Brain microvascular endothelial cell (primary cell): ENCODE results near the gene RALGAPA2.

Experiments
- DNase-seq: peaks from one replicate; pipeline ENCODE4 v3.0.0-alpha.2; 2020
- H3K27ac ChIP-seq: fragments of 250-450 bp; sonication (Bioruptor Pico); 2 replicates; pipeline ENCODE4 v1.5.1; 2020; ENCODE audit warnings: mild to moderate bottlenecking, moderate library complexity
- H3K27me3 ChIP-seq: fragments of 250-450 bp; sonication (Bioruptor Pico); replicated peaks from 2 replicates; pipeline ENCODE4 v1.5.1; 2020; ENCODE audit warnings: mild to moderate bottlenecking
- H3K36me3 ChIP-seq: fragments of 250-450 bp; sonication (Bioruptor Pico); replicated peaks from 2 replicates; pipeline ENCODE4 v1.5.1; 2020; ENCODE audit warnings: mild to moderate bottlenecking
- H3K4me3 ChIP-seq: 2 replicates; pipeline ENCODE4 v1.5.1; 2011; ENCODE audit warnings: low read depth, mild to moderate bottlenecking, control low read depth, low read length, moderate library complexity
- in situ Hi-C: cut with HindIII; loops from 2 replicates; pipeline ENCODE4 v1.10.0; 2017; ENCODE audit warnings: low sequenced_read_pairs, low pct_ligation_motif_present
- TF ChIP-seq, protein P1 (sequence below): IDR thresholded peaks from 2 replicates; pipeline ENCODE4 v1.5.1; 2011; ENCODE audit warnings: low read depth, mild to moderate bottlenecking, moderate library complexity, low read length, control low read depth, inconsistent platforms; ENCODE audit errors: missing control alignments

The RALGAPA2 gene

DNA sequence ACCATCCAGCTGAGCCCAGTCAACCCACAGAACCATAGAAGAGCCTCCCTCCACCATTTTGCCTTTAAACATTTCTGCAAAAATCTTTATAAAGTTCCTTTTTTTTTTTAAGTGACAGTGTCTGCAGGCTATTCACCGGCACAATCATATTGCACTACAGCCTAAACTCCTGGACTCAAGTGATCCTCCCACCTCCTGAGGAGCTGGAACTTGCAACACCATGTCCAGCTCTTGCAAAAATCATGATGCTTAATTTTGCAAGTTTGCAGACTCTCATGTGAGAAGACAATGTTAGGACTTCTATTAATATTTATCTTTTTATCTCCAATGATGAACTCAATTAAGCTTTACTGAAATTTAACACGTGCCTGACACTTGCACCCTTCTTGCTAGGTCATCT is 255.7 kb downstream of the RALGAPA2 start:
- in situ Hi-C loops = no loop called here
- Histone ChIP-seq H3K4me3 (no peak overlapping the region), H3K27ac (no peak overlapping the region), H3K27me3 (no peaks in the 10 kb centered on the region), H3K36me3 (no peaks in the 10 kb centered on the region)
- TF ChIP-seq, protein P1, sequence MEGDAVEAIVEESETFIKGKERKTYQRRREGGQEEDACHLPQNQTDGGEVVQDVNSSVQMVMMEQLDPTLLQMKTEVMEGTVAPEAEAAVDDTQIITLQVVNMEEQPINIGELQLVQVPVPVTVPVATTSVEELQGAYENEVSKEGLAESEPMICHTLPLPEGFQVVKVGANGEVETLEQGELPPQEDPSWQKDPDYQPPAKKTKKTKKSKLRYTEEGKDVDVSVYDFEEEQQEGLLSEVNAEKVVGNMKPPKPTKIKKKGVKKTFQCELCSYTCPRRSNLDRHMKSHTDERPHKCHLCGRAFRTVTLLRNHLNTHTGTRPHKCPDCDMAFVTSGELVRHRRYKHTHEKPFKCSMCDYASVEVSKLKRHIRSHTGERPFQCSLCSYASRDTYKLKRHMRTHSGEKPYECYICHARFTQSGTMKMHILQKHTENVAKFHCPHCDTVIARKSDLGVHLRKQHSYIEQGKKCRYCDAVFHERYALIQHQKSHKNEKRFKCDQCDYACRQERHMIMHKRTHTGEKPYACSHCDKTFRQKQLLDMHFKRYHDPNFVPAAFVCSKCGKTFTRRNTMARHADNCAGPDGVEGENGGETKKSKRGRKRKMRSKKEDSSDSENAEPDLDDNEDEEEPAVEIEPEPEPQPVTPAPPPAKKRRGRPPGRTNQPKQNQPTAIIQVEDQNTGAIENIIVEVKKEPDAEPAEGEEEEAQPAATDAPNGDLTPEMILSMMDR = no peak
- DNase-seq = no peak

DNA sequence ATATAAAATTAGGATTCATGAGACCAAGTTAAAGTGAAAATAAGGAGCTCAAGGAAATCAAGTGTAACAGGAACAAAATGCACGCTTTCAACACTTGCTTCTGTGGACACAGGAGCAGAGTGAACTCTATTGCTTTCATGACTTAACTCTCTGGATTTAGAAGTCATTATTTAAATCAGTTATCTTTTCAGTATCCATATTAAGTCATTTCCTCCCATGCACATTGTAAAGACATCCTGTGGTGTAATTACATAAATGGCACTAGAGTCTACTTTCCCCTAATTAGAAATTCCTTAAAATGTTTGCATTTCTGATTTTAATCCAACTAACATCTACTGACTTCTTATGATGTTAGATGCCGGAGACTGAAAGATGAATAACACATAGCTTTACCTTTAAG is 256.5 kb downstream of the RALGAPA2 start:
- no peaks in the 10 kb centered on the region for H3K36me3 ChIP-seq
- H3K27ac ChIP-seq = no peak overlapping the region
- in situ Hi-C loops = no loop called here
- no peak overlapping the region for H3K4me3 ChIP-seq
- no peak for DNase-seq
- TF ChIP-seq, protein P1 = no peak
- H3K27me3 ChIP-seq = no peaks in the 10 kb centered on the region

DNA sequence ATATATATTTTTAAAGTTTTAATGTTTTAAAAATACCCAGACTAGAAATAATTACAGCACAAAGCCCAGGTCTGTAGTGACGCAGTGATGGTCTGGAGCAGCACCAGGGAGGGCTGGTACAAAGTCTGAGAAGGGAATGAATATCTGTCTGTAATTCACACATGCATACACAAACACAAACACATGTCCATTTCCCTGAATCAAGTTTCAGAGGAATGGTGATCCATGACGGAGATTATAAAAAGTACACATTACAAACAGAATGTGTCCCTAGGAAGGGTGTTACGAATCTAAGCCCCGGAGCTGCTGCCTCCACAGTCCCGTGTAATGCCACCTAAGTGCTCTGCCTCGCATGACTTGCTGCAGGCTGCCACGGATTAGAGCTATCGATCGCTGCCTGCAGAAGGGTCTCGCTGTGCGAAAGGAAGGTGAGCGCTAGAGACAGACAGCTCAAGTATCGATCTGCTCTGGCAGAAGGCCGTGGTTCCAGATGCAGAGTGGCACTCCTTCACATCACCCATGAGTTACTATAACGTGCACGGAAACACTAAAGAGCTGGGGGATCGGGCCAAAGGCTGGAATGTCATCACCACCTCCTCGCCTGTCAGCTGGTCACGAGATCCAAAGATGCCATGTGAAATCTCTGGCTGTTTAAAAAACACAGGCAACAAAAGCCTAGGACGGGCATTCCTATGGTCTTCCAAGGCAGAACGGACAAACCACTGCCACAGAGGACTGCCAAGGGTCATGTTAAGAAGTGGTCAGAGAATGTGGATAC is 257.4 kb downstream of the RALGAPA2 start:
- in situ Hi-C loops = no loop called here
- Histone ChIP-seq H3K4me3 (no peak overlapping the region), H3K27ac (no peak overlapping the region), H3K36me3 (no peaks in the 10 kb centered on the region), H3K27me3 (no peaks in the 10 kb centered on the region)
- TF ChIP-seq, protein P1 = no peak
- no peak for DNase-seq

DNA sequence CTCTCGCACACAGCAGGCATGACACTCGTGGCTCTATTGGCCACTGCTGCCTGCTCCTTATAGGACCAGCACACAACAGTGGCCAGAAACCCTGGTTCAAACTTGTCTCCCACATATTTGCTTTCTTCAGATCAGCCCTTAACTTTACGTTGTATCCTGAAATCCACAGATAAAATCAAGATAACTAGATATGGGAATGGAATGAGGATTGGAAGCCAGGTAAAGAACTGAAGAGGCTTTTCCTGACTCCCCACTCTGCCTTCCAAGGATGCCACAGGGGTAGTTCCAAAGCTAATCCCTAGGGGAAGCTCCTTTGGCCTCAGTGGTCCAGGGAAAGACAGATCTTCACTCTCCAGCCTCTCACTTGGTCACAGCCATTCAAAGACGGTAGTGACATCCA is 258.1 kb downstream of the RALGAPA2 start:
- no peaks in the 10 kb centered on the region for H3K27me3 ChIP-seq
- no peak overlapping the region for H3K27ac ChIP-seq
- in situ Hi-C loops = no loop called here
- TF ChIP-seq, protein P1 = no peak
- DNase-seq = no peak
- no peak overlapping the region for H3K4me3 ChIP-seq
- no peaks in the 10 kb centered on the region for H3K36me3 ChIP-seq

DNA sequence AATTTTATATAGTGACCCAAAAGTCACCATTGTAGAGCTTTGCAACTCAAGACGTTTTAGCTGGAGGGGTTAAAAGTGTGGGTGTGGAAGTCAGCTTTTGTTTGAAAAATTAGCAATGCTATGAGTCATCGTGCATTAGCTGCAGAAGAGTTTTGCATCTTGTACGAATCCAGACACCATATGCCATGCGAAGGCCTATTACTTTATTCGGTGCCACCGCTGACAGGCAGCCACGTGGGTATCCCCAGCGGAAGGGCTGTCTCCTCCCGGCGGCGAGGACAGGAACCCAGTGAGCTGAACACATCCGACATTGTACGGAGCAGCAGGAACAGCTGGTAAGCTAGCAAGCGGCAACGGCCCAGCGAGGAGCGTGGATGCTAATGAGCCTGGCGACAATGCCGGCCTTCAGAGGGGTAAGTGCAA is 260.2 kb downstream of the RALGAPA2 start:
- Histone ChIP-seq H3K27me3 (no peaks in the 10 kb centered on the region), H3K36me3 (no peaks in the 10 kb centered on the region), H3K27ac (no peak overlapping the region), H3K4me3 (peak overlapping the region; percentile 31)
- in situ Hi-C loops = no loop called here
- TF ChIP-seq, protein P1 = peak; percentile 38
- DNase-seq = peak; percentile 46

DNA sequence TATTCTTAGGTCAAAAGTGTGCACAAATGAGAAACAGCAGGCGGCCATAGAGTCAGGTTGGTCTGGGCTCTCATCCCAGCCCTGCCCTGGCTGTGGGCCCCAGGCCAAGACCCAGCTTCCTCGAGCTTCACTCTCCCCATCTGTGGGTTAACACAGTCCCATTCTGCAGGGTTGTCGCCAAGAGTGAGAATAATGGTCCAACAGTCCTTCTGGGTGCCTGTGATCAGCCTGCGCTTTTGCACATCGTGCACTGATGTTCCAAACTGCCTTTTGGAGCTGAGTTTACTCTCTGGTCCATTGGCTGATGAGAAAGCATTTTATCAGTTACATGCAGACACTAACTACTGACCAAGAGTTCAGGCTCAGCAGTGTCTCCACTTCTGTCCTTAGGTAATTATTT is 261.9 kb downstream of the RALGAPA2 start:
- Histone ChIP-seq H3K27ac (no peak overlapping the region), H3K27me3 (no peaks in the 10 kb centered on the region), H3K4me3 (no peak overlapping the region), H3K36me3 (no peaks in the 10 kb centered on the region)
- TF ChIP-seq, protein P1 = no peak
- no peak for DNase-seq
- in situ Hi-C loops = no loop called here
